ENCODE measurements around the gene JAKMIP1. TPM values are rescaled to one million over a fixed set of nuclear protein-coding genes. Genes with fewer than 3 reads are reported as not detected.
A peak's percentile ranks its signal among the peaks of the same experiment; 100 is the strongest.

JAKMIP1 gene
- total RNA-seq, 1 donor from 2014 or later, result 5.5 TPM

GRCh38 chr4:6021831-6022606 lies 178.3 kb downstream of the JAKMIP1 start:
- H3K4me1 Mint-ChIP-seq, result peaks cover 19% of the 10 kb centered on the region
- Histone ChIP-seq H3K4me1 (peaks cover 4% of the 10 kb centered on the region), H3K79me2 (ENCODE audit: low read depth) (no peaks in the 10 kb centered on the region), H3F3A (ENCODE audit: low read depth) (no peaks in the 10 kb centered on the region), H3K27ac (no peak overlapping the region), H3K27me3 (no peaks in the 10 kb centered on the region), H2AFZ (replicated peaks) (no peak overlapping the region), H3K4me2 (no peak overlapping the region), H3K36me3 (no peaks in the 10 kb centered on the region), H3K4me3 (no peak overlapping the region), H3K9ac (no peak overlapping the region), H3K9me3 (ENCODE audit: low read depth) (no peaks in the 10 kb centered on the region), H4K20me1 (ENCODE audit: low read depth) (no peaks in the 10 kb centered on the region)
- DNase-seq (ENCODE audit: low spot score), result no peak
- H3K36me3 Mint-ChIP-seq, result no peaks in the 10 kb centered on the region
- H3K4me3 Mint-ChIP-seq, result no peak overlapping the region
- no peak for TF ChIP-seq EZH2 (IDR thresholded peaks at IDR 0.05)
- no peak for TF ChIP-seq CTCF (IDR thresholded peaks at IDR 0.05)
- TF ChIP-seq EZH2phosphoT487 (IDR thresholded peaks at IDR 0.05), result no peak
- H3K27me3 Mint-ChIP-seq (ENCODE audit: insufficient read depth, low read depth), result peaks cover 12% of the 10 kb centered on the region
- H3K27ac Mint-ChIP-seq, result no peak overlapping the region
- H3K9me3 Mint-ChIP-seq, result no peaks in the 10 kb centered on the region

- Histone ChIP-seq H3F3A (ENCODE audit: low read depth) (no peaks in the 10 kb centered on the region), H3K79me2 (ENCODE audit: low read depth) (no peaks in the 10 kb centered on the region), H3K27ac (no peak overlapping the region), H3K9me3 (ENCODE audit: low read depth) (no peaks in the 10 kb centered on the region), H3K4me1 (peaks cover 4% of the 10 kb centered on the region), H3K36me3 (no peaks in the 10 kb centered on the region), H4K20me1 (ENCODE audit: low read depth) (no peaks in the 10 kb centered on the region), H3K4me2 (no peak overlapping the region), H2AFZ (replicated peaks) (no peak overlapping the region), H3K9ac (no peak overlapping the region), H3K4me3 (no peak overlapping the region), H3K27me3 (no peaks in the 10 kb centered on the region)
- peaks cover 24% of the 10 kb centered on the region for H3K4me1 Mint-ChIP-seq
- no peaks in the 10 kb centered on the region for H3K9me3 Mint-ChIP-seq
- TF ChIP-seq EZH2 (IDR thresholded peaks at IDR 0.05) (no peak), CTCF (IDR thresholded peaks at IDR 0.05) (no peak), EZH2phosphoT487 (IDR thresholded peaks at IDR 0.05) (no peak)
- no peak for DNase-seq (ENCODE audit: low spot score)
- H3K27me3 Mint-ChIP-seq (ENCODE audit: insufficient read depth, low read depth), result peaks cover 9% of the 10 kb centered on the region
- no peak overlapping the region for H3K27ac Mint-ChIP-seq
- H3K36me3 Mint-ChIP-seq, result no peaks in the 10 kb centered on the region
- no peak overlapping the region for H3K4me3 Mint-ChIP-seq
Observed at GRCh38 chr4:6020613-6021012, 179.7 kb downstream of the JAKMIP1 start.

- no peak overlapping the region for H3K27ac ChIP-seq
- peaks cover 4% of the 10 kb centered on the region for H3K4me1 ChIP-seq
Observed at GRCh38 chr4:6019316-6020263, 180.8 kb downstream of the JAKMIP1 start.

More at GRCh38 chr4:6019316-6020263, 180.8 kb downstream of the JAKMIP1 start:
- no peaks in the 10 kb centered on the region for H3K36me3 ChIP-seq
- no peaks in the 10 kb centered on the region for H3K9me3 Mint-ChIP-seq
- DNase-seq (ENCODE audit: low spot score), result peak; percentile 92
- H3K4me3 ChIP-seq, result no peak overlapping the region
- H2AFZ ChIP-seq (replicated peaks), result peak overlapping the region; percentile 89
- peaks cover 24% of the 10 kb centered on the region for H3K4me1 Mint-ChIP-seq
- H4K20me1 ChIP-seq (ENCODE audit: low read depth), result no peaks in the 10 kb centered on the region
- H3K4me2 ChIP-seq, result peak overlapping the region; percentile 48
- no peak overlapping the region for H3K9ac ChIP-seq
- no peaks in the 10 kb centered on the region for H3K27me3 ChIP-seq
- peaks cover 13% of the 10 kb centered on the region for H3K27me3 Mint-ChIP-seq (ENCODE audit: insufficient read depth, low read depth)
- H3F3A ChIP-seq (ENCODE audit: low read depth), result no peaks in the 10 kb centered on the region
- peak overlapping the region; percentile 33 for H3K27ac Mint-ChIP-seq
- no peak overlapping the region for H3K4me3 Mint-ChIP-seq
- no peaks in the 10 kb centered on the region for H3K9me3 ChIP-seq (ENCODE audit: low read depth)
- H3K79me2 ChIP-seq (ENCODE audit: low read depth), result no peaks in the 10 kb centered on the region
- TF ChIP-seq CTCF (IDR thresholded peaks at IDR 0.05) (peak; percentile 93), EZH2phosphoT487 (IDR thresholded peaks at IDR 0.05) (no peak), EZH2 (IDR thresholded peaks at IDR 0.05) (no peak)
- no peaks in the 10 kb centered on the region for H3K36me3 Mint-ChIP-seq

Data from neural progenitor cell (in vitro differentiated cells).